ENCODE data around the gene ZNF581.

The ZNF581 gene

GRCh38 chr19:55685776-55686175 is 42.3 kb downstream of the ZNF581 start:
- no peak for DNase-seq (ENCODE audit: extremely low read depth, low read depth)
- no peak for TF ChIP-seq CTCF (IDR thresholded peaks at IDR 0.05; ENCODE audit: low read depth, low read length, missing control alignments)
- no peak overlapping the region for H3K4me3 ChIP-seq (replicated peaks; ENCODE audit: low read depth, low read length)

GRCh38 chr19:55686311-55687050 is 43.0 kb downstream of the ZNF581 start:
- no peak for TF ChIP-seq CTCF (IDR thresholded peaks at IDR 0.05; ENCODE audit: low read depth, low read length, missing control alignments)
- no peak for DNase-seq (ENCODE audit: extremely low read depth, low read depth)
- H3K4me3 ChIP-seq (replicated peaks; ENCODE audit: low read depth, low read length), result no peak overlapping the region

- DNase-seq (ENCODE audit: extremely low read depth, low read depth), result no peak
- no peak for TF ChIP-seq CTCF (IDR thresholded peaks at IDR 0.05; ENCODE audit: low read depth, low read length, missing control alignments)
- H3K4me3 ChIP-seq (replicated peaks; ENCODE audit: low read depth, low read length), result no peak overlapping the region
Observed at GRCh38 chr19:55687281-55688201, 44.1 kb downstream of the ZNF581 start.

- no peak for TF ChIP-seq CTCF (IDR thresholded peaks at IDR 0.05; ENCODE audit: low read depth, low read length, missing control alignments)
- DNase-seq (ENCODE audit: extremely low read depth, low read depth), result no peak
- no peak overlapping the region for H3K4me3 ChIP-seq (replicated peaks; ENCODE audit: low read depth, low read length)
Observed at GRCh38 chr19:55688422-55689218, 45.2 kb downstream of the ZNF581 start.

GRCh38 chr19:55689411-55690108 is 46.1 kb downstream of the ZNF581 start:
- no peak for TF ChIP-seq CTCF (IDR thresholded peaks at IDR 0.05; ENCODE audit: low read depth, low read length, missing control alignments)
- H3K4me3 ChIP-seq (replicated peaks; ENCODE audit: low read depth, low read length), result no peak overlapping the region
- DNase-seq (ENCODE audit: extremely low read depth, low read depth), result no peak
